ENCODE results near the gene ERMN. TPM values are rescaled to one million over a fixed set of nuclear protein-coding genes. Genes with fewer than 3 reads are reported as not detected.
"Not testable (repeated sequence)": the region's sequence is repeated elsewhere in the genome, so short reads cannot be mapped to it uniquely, and the experiment has no call there.

ERMN gene
- total RNA-seq (under 1 TPM in 2 of 7 donors, not detected in 5; 0.12 to 0.40 TPM), polyA plus RNA-seq (under 1 TPM; 0.08 to 0.38 TPM)
- long read RNA-seq, donor 1 = 0 reads
- long read RNA-seq, donor 2 = 0 reads
- long read RNA-seq, donor 3 = 0 reads

- no peak for DNase-seq
- no peaks in the 10 kb centered on the region for H3K9me3 ChIP-seq
- no peak within 1 kb of the TSS for H3K27ac ChIP-seq
- no peaks in the 10 kb centered on the region for H3K36me3 ChIP-seq
- H3K27me3 ChIP-seq = no peaks in the 10 kb centered on the region
- no peak within 1 kb of the TSS for H3K4me3 ChIP-seq
- H3K4me1 ChIP-seq (ENCODE audit: insufficient read depth) = no peaks in the 10 kb centered on the region
- no peak for TF ChIP-seq POLR2A (IDR thresholded peaks at IDR 0.05)
- no peak for TF ChIP-seq EP300 (IDR thresholded peaks at IDR 0.05)
- TF ChIP-seq CTCF (IDR thresholded peaks at IDR 0.05) = no peak
- intact Hi-C loops (cut with DNase I) = no loop called here
Observed at GRCh38 chr2:157325786-157326185, at the start of gene ERMN. TSS of gene ERMN (minus strand) at chr2:157325824. CDS start at chr2:157325642, 182 bp downstream.

GRCh38 chr2:157375384-157375783 is 49.8 kb upstream of the ERMN start:
- Histone ChIP-seq H3K4me1 (ENCODE audit: insufficient read depth) (no peaks in the 10 kb centered on the region), H3K27ac (no peak overlapping the region), H3K4me3 (no peak overlapping the region), H3K36me3 (no peaks in the 10 kb centered on the region), H3K27me3 (no peaks in the 10 kb centered on the region), H3K9me3 (no peaks in the 10 kb centered on the region)
- DNase-seq = no peak
- TF ChIP-seq EP300 (IDR thresholded peaks at IDR 0.05) (no peak), POLR2A (IDR thresholded peaks at IDR 0.05) (no peak), CTCF (IDR thresholded peaks at IDR 0.05) (no peak)
- 93 to 96% (median 94%) methylated on average over 1 of the region's 1 CpG for WGBS, 3 donors
- intact Hi-C loops (cut with DNase I) = no loop called here

GRCh38 chr2:157368508-157368907 is 42.9 kb upstream of the ERMN start:
- H3K4me3 ChIP-seq; DNase-seq; H3K4me1 ChIP-seq (ENCODE audit: insufficient read depth); H3K27me3 ChIP-seq; H3K9me3 ChIP-seq; H3K27ac ChIP-seq; H3K36me3 ChIP-seq; intact Hi-C loops (cut with DNase I): not testable (repeated sequence)
- 94 to 97% (median 96%) methylated on average over 16 to 19 of the region's 25 CpGs for WGBS, 3 donors

GRCh38 chr2:157367704-157368103 is 42.1 kb upstream of the ERMN start:
- no peak for TF ChIP-seq EP300 (IDR thresholded peaks at IDR 0.05)
- no peak for TF ChIP-seq CTCF (IDR thresholded peaks at IDR 0.05)
- TF ChIP-seq POLR2A (IDR thresholded peaks at IDR 0.05) = no peak
- no peak for DNase-seq
- intact Hi-C loops (cut with DNase I) = no loop called here
- 45 to 54% (median 52%) methylated on average over 1 of the region's 1 CpG for WGBS, 3 donors
- no peaks in the 10 kb centered on the region for H3K36me3 ChIP-seq
- no peaks in the 10 kb centered on the region for H3K4me1 ChIP-seq (ENCODE audit: insufficient read depth)
- H3K4me3 ChIP-seq = no peak overlapping the region
- H3K9me3 ChIP-seq = no peaks in the 10 kb centered on the region
- H3K27ac ChIP-seq = no peak overlapping the region
- no peaks in the 10 kb centered on the region for H3K27me3 ChIP-seq

- Histone ChIP-seq H3K36me3 (no peaks in the 10 kb centered on the region), H3K27me3 (no peaks in the 10 kb centered on the region), H3K27ac (no peak overlapping the region), H3K4me1 (ENCODE audit: insufficient read depth) (no peaks in the 10 kb centered on the region), H3K4me3 (no peak overlapping the region), H3K9me3 (no peaks in the 10 kb centered on the region)
- WGBS, 3 donors = 65 to 71% (median 69%) methylated on average over 2 of the region's 2 CpGs
- intact Hi-C loops (cut with DNase I) = no loop called here
- no peak for TF ChIP-seq EP300 (IDR thresholded peaks at IDR 0.05)
- no peak for TF ChIP-seq POLR2A (IDR thresholded peaks at IDR 0.05)
- TF ChIP-seq CTCF (IDR thresholded peaks at IDR 0.05) = no peak
- DNase-seq = no peak
Observed at GRCh38 chr2:157364257-157364974, 38.8 kb upstream of the ERMN start.
